Osteoblast (primary cell): Measurements from ENCODE around the gene HGS. TPM values are rescaled to one million over a fixed set of nuclear protein-coding genes. Genes with fewer than 3 reads are reported as not detected.

Experiments
- DNase-seq: peaks from one replicate; pipeline ENCODE4 v3.0.0; 2011; ENCODE audit warnings: low spot score, mixed read lengths; ENCODE audit not compliant: insufficient read length; ENCODE audit errors: missing footprints
- H2AFZ ChIP-seq: 2 replicates; pipeline ENCODE4 v1.6.0; 2011; ENCODE audit warnings: mild to moderate bottlenecking, low read length
- H3K27ac ChIP-seq: 2 replicates; pipeline ENCODE4 v1.5.1; 2011; ENCODE audit warnings: mild to moderate bottlenecking, low read depth, low read length, moderate library complexity
- H3K27me3 ChIP-seq: 2 replicates; pipeline ENCODE4 v1.6.0; 2012; ENCODE audit warnings: mild to moderate bottlenecking, control low read depth, inconsistent platforms, low read length, moderate library complexity; ENCODE audit not compliant: insufficient read depth
- H3K36me3 ChIP-seq: 2 replicates; pipeline ENCODE4 v1.5.1; 2011; ENCODE audit warnings: mild to moderate bottlenecking, low read length, control low read depth, moderate library complexity; ENCODE audit not compliant: insufficient read depth
- H3K4me1 ChIP-seq: 2 replicates; pipeline ENCODE4 v1.5.1; 2011; ENCODE audit warnings: mild to moderate bottlenecking, low read length, control low read depth, moderate library complexity; ENCODE audit not compliant: insufficient read depth
- H3K4me2 ChIP-seq: 2 replicates; pipeline ENCODE4 v1.6.0; 2011; ENCODE audit warnings: mild to moderate bottlenecking, low read length; ENCODE audit not compliant: insufficient read depth
- H3K4me3 ChIP-seq: fragments of 200-600 bp; sonication (generic); 3 replicates; pipeline ENCODE4 v1.5.1; 2012; ENCODE audit warnings: mild to moderate bottlenecking, low read length, inconsistent platforms; ENCODE audit not compliant: insufficient read depth
- H3K79me2 ChIP-seq: 2 replicates; pipeline ENCODE4 v1.6.0; 2012; ENCODE audit warnings: mild to moderate bottlenecking, low read length, control low read depth, inconsistent platforms; ENCODE audit not compliant: insufficient read depth
- H3K9me3 ChIP-seq: 2 replicates; pipeline ENCODE4 v1.5.1; 2011; ENCODE audit warnings: low read depth, low read length, control low read depth
- H4K20me1 ChIP-seq: 2 replicates; pipeline ENCODE4 v1.6.0; 2012; ENCODE audit warnings: mild to moderate bottlenecking, low read length, control low read depth; ENCODE audit not compliant: insufficient read depth
- total RNA-seq: library from RNA; depleted of rRNA; stranded (reverse); fragments of >200 nt; gene quantifications from 2 replicates; pipeline ENCODE4 v1.2.3, GENCODE V29; 2012
- TF ChIP-seq, protein P1 (sequence below): IDR thresholded peaks from 2 replicates; pipeline ENCODE4 v1.5.1; 2011; ENCODE audit warnings: mild to moderate bottlenecking, low read depth, low read length, moderate library complexity; ENCODE audit errors: extremely low read depth

The HGS gene
- total RNA-seq, 1 donor, result 110 TPM

DNA sequence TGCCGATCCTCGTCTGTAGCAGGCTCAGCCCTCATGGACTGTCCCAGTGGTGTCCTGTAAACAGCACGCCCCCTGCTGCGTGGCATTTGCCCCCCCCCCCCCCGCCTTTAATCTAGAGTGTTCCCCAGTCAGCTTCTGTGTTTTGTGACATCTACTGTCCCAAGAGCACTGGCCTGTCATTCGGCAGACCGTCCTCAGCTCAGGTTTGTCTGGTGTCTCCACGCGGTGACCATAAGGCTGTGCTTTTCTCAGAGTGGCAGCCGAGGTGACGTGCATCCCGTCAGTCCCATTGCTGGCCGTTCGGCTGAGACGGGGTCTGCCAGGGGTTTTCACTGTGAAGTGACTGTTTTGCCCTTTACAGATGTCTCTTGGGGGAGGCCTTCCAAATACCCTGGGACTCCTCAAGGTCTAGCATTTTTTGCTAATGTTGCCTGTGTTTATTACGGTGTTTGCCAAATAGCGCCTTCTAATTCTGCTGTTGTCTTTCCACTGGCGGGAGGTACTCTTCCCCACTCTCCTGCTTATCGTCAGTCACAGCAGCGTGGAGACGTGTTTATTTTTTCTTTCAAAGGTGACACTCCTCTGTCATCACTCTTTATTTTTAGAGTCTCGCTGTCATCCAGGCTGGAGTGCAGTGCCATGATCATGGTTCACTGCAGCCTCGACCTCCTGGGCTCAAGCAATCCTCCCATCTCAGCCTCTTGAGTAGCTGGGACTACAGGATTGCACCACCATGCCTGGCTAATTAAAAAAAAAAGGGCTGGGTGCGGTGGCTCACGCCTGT lies 13.6 kb downstream of the HGS start:
- Histone ChIP-seq H3K4me1 (peaks cover 11% of the 10 kb centered on the region), H3K27ac (no peak overlapping the region), H3K9me3 (no peaks in the 10 kb centered on the region), H3K4me2 (no peak overlapping the region), H3K79me2 (peaks cover 80% of the 10 kb centered on the region), H3K36me3 (peaks cover 77% of the 10 kb centered on the region), H3K4me3 (no peak overlapping the region), H3K27me3 (no peaks in the 10 kb centered on the region), H4K20me1 (peaks cover 43% of the 10 kb centered on the region), H2AFZ (no peak overlapping the region)
- DNase-seq, result no peak
- TF ChIP-seq, protein P1, sequence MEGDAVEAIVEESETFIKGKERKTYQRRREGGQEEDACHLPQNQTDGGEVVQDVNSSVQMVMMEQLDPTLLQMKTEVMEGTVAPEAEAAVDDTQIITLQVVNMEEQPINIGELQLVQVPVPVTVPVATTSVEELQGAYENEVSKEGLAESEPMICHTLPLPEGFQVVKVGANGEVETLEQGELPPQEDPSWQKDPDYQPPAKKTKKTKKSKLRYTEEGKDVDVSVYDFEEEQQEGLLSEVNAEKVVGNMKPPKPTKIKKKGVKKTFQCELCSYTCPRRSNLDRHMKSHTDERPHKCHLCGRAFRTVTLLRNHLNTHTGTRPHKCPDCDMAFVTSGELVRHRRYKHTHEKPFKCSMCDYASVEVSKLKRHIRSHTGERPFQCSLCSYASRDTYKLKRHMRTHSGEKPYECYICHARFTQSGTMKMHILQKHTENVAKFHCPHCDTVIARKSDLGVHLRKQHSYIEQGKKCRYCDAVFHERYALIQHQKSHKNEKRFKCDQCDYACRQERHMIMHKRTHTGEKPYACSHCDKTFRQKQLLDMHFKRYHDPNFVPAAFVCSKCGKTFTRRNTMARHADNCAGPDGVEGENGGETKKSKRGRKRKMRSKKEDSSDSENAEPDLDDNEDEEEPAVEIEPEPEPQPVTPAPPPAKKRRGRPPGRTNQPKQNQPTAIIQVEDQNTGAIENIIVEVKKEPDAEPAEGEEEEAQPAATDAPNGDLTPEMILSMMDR, result no peak

DNA sequence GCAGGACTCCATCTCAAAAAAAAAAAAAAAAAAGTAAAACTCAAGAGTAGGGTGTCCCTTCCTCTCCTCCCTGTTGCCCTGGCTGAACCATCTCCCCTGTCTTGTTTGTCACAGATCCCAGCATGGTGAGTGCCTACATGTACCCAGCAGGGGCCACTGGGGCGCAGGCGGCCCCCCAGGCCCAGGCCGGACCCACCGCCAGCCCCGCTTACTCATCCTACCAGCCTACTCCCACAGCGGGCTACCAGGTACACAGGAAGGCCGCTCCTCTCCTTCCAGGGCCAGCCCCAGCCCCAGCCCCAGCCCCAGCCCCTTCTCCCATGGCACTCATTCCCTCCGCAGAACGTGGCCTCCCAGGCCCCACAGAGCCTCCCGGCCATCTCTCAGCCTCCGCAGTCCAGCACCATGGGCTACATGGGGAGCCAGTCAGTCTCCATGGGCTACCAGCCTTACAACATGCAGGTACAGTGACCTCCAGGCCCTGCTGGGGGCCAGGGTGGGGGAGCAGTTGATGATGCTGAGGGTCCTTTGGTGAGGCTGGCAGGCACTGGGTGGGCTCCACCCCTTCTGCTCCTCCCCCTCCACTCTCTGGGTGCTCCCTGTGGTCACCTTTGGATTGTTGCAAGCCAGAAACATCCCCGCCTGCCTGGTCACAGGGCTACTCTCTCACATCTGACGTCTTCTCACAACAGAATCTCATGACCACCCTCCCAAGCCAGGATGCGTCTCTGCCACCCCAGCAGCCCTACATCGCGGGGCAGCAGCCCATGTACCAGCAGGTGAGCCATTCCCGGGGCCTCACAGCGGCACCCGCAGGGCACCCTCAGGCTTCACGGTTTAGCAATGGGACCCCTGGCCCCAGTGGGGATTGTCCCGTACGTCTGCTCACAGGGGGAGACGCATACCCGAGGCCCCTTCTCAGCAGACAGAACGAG lies 16.8 kb downstream of the HGS start:
- peaks cover 33% of the 10 kb centered on the region for H4K20me1 ChIP-seq
- H3K4me2 ChIP-seq, result no peak overlapping the region
- no peak overlapping the region for H2AFZ ChIP-seq
- H3K27me3 ChIP-seq, result no peaks in the 10 kb centered on the region
- DNase-seq, result peak; percentile 82
- TF ChIP-seq, protein P1, result no peak
- H3K36me3 ChIP-seq, result peaks cover 56% of the 10 kb centered on the region
- H3K79me2 ChIP-seq, result peaks cover 83% of the 10 kb centered on the region
- no peak overlapping the region for H3K27ac ChIP-seq
- H3K4me1 ChIP-seq, result peaks cover 21% of the 10 kb centered on the region
- H3K4me3 ChIP-seq, result no peak overlapping the region
- no peaks in the 10 kb centered on the region for H3K9me3 ChIP-seq

DNA sequence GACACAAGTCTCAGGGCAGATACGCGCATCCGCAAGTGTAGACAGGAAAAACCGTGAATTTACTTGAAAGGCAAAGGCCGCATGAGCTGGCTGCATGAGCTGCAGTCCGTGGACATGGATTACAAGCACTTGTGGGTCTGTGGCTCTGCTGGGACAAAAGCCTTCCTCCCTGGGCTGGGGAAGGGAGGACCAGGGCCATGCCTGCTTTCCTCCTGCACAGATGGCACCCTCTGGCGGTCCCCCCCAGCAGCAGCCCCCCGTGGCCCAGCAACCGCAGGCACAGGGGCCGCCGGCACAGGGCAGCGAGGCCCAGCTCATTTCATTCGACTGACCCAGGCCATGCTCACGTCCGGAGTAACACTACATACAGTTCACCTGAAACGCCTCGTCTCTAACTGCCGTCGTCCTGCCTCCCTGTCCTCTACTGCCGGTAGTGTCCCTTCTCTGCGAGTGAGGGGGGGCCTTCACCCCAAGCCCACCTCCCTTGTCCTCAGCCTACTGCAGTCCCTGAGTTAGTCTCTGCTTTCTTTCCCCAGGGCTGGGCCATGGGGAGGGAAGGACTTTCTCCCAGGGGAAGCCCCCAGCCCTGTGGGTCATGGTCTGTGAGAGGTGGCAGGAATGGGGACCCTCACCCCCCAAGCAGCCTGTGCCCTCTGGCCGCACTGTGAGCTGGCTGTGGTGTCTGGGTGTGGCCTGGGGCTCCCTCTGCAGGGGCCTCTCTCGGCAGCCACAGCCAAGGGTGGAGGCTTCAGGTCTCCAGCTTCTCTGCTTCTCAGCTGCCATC lies 17.7 kb downstream of the HGS start:
- Histone ChIP-seq H3K4me3 (peak overlapping the region; percentile 93), H3K9me3 (no peaks in the 10 kb centered on the region), H3K36me3 (peaks cover 56% of the 10 kb centered on the region), H4K20me1 (peaks cover 35% of the 10 kb centered on the region), H3K4me2 (peak overlapping the region; percentile 96), H3K27me3 (no peaks in the 10 kb centered on the region), H2AFZ (no peak overlapping the region), H3K4me1 (peaks cover 21% of the 10 kb centered on the region), H3K79me2 (peaks cover 79% of the 10 kb centered on the region), H3K27ac (peak overlapping the region; percentile 28)
- TF ChIP-seq, protein P1, result peak; percentile 6
- peak; percentile 91 for DNase-seq
